Measurements from ENCODE around the gene PHOSPHO1.

DNA sequence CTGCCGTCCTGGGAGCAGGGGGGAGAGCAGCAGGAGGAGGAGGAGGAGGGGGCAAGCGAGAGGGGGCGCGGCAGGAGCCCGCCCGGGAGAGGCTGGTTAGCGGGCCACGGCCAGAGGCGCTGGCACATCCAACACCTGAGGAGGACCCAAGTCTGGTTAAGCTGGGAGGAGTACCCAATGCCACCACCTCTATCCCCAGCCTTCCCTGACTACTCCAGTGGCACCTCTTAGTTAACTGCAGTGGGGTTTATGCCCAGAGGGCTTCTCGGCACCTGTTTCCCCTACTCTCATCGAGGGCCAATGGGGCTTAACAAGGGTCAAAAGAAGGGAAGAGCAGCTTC, 5.6 kb downstream of the PHOSPHO1 start:
- TF ChIP-seq, protein P1, sequence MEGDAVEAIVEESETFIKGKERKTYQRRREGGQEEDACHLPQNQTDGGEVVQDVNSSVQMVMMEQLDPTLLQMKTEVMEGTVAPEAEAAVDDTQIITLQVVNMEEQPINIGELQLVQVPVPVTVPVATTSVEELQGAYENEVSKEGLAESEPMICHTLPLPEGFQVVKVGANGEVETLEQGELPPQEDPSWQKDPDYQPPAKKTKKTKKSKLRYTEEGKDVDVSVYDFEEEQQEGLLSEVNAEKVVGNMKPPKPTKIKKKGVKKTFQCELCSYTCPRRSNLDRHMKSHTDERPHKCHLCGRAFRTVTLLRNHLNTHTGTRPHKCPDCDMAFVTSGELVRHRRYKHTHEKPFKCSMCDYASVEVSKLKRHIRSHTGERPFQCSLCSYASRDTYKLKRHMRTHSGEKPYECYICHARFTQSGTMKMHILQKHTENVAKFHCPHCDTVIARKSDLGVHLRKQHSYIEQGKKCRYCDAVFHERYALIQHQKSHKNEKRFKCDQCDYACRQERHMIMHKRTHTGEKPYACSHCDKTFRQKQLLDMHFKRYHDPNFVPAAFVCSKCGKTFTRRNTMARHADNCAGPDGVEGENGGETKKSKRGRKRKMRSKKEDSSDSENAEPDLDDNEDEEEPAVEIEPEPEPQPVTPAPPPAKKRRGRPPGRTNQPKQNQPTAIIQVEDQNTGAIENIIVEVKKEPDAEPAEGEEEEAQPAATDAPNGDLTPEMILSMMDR (IDR thresholded peaks at IDR 0.05) = no peak
- TF ChIP-seq ZFX (IDR thresholded peaks at IDR 0.05; ENCODE audit: borderline replicate concordance) = no peak
